GM18868 (cell line): ENCODE measurements around the gene KRTAP10-11.
"Not testable (repeated sequence)": the region's sequence is repeated elsewhere in the genome, so short reads cannot be mapped to it uniquely, and the experiment has no call there.

Experiments used
- ATAC-seq: cut with Tn5 transposase; IDR thresholded peaks from one replicate; pipeline ENCODE4 v1.9.1; 2021; ENCODE audit warnings: mild to moderate bottlenecking, moderate library complexity; ENCODE audit not compliant: unreplicated experiment

Gene KRTAP10-11

DNA sequence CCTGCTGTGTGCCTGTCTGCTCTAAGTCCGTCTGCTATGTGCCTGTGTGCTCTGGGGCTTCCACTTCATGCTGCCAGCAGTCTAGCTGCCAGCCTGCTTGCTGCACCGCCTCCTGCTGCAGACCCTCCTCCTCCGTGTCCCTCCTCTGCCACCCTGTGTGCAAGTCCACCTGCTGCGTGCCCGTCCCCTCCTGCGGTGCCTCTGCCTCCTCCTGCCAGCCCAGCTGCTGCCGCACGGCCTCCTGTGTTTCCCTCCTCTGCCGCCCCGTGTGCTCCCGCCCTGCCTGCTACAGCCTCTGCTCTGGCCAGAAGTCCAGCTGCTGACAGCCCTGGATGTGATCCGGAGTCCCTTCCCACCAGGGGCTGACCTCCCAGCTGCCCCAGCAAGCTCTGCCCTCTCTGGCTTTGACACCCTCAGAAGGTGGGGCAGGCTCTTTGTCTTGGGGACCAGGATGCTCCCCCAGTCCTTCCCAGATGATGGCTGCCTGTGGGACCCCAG lies 8.3 kb upstream of the KRTAP10-11 start:
- ATAC-seq = not testable (repeated sequence)

DNA sequence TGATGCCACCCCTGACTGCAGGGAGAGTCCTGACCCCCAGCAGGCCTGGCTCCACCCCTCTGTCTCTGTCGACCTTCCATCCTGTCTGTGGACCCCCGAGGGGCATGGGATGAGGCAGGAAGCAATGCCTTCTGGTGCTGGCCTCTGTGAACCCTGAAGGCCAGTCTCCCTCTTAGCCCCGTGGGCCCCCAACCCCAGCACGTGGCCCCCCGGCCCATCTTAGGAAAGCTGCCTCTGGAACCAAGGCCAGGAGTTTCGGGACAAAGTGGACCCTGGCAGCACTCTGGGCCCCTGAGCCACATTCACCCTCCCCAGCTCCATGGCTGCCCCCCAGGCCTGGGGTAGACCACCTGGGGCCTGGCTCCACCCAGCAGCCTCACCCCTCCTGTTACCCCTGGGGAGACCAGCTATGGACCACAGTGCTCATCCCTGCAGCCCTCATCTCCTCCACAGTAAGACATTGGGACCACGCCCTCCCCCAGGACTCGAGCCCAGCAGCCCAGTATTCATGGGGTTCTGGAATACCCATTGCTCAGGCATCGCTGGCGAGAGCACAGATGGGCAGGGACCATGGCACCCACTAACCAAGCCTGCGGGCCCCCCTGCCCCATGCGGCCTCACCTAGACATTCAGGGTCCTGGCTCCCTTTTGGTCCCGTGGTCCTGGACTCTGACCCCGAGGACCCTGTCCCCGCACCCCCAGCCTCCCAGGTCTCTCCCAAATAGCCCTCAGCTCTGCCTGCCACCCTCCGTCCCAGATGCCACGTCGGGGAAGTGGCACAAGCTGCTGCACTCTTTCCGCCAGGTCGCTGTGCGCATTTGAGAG lies 7.5 kb upstream of the KRTAP10-11 start:
- ATAC-seq = not testable (repeated sequence)

DNA sequence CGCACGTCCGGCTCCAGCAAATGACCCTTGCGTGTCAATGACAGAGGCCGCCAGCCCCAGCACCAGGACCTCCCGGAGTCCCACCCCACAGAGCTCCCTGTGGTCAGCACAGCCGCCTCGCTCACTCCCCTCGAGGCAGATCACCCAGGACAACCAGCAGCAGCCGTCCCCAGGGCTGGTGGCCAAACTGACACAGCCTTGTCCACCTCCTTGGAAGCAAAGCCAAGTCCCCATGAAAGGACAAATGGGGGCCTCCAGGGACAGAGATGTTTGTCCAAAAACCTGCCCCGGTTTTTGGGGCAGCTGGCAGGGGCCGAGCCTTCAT lies 6.9 kb upstream of the KRTAP10-11 start:
- no peak for ATAC-seq

DNA sequence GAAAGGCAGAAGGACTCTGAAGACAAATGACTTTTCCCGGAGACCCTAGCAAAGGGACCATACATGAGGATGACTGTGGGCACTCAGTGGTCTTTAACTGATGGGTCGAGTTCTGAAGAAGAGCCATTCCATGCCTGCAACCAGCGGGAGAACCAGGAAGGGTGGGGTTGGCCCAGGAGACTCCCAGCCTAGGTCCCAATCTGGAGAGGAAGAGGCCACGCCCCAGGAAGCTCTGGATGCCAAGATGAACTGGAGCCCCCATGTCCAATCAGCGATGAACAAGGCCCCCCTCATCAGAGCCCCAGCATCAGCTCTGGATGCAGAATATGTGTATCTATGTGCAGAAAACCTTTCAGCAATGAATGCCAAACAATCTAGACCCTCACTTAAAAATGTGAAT lies 5.5 kb upstream of the KRTAP10-11 start:
- ATAC-seq = no peak

DNA sequence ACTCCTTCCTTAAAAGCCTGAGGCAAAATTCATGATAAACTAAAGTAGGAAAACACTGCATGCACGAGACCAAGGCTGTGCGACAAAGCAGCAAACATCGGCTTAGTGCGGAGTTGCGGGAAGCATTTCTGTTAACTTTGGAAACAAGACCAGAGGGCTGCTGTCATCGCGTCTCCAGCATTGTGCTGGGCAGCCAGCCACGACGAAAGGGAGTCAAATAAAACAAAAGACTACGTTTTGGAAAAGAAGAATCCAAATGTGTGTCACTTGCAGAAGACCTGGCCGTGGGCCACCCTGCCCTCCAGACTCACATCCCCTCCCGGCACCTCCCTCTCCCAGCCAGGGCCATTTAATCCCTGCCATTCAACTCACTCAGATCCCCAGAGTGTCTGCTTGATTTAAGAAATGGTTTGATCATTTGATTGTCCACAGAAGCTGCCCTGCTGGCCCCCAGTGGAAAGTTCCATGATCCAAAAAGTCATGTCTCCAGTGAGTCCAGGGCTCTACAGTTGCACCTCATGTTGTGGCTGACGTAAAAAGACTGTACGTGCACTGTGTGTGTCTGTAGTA lies 2.4 kb upstream of the KRTAP10-11 start:
- ATAC-seq = no peak

DNA sequence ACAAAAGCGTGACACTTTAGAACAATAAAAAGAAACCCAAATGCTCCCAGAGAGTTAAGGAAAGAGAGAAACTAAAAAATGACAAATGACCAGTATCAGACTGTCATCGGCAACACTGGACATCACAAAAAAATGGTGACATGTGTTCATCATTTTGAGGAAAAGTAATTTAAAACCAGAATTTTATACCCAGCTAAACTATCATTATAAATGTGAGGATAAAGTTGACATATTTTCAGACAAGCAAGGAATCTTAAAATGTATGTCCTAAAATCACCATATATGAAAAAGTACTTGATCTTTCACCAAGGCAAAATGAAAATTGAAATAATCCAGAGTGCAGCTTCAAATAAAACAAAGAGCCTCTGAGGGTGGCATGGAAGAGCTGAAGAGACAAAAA lies 1.3 kb upstream of the KRTAP10-11 start:
- no peak for ATAC-seq

DNA sequence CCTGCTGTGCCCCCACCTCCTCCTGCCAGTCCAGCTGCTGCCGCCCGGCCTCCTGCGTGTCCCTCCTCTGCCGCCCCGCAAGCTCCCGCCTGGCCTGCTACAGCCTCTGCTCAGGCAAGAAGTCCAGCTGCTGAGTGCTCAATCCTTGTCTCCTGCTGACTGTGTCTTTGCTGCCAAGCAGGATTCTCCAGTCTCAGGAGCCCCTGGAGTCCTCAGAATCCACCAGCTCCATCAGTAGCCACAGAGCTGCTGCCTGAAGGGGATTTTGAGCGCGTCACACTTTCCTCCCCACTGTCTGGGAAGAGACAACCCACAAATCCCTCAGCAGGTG lies 973 bp downstream of the KRTAP10-11 start:
- no peak for ATAC-seq

DNA sequence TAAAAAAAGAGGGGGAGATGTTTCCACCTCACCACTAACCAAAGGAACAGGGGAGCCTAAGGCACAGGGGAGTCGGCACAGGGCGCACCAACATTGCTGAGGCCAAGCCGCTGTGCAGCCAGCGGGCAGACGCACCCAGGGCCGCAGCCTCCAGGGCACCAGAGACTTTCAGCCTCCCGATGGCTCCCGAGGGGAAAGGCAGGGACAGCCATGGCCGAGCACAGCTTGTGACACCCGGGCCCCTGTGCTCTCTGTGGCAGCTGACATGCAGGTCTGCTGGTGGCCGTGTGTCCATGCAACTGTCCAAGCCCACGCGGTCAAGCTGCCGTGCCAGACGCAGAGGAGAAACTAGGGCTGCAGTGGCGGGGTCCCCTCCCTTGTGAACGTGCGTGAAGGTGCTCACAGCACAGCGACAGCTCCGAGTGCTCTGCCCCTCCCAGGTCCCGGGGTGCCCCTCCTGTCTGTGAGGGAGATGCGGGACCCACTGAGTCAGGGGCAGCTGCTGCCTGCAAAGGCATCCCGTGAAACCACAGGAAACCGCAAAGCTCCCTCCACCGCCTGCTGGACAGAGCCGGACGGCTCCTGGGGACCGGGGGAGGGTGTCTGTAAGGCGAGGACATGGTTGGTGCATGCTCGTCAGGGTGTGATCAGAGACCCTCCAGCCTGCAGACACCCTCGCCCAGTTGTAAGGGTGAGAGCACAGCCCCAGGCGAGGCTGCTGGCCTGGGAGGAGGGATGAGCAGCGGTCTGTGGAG lies 2.5 kb downstream of the KRTAP10-11 start:
- ATAC-seq = no peak

DNA sequence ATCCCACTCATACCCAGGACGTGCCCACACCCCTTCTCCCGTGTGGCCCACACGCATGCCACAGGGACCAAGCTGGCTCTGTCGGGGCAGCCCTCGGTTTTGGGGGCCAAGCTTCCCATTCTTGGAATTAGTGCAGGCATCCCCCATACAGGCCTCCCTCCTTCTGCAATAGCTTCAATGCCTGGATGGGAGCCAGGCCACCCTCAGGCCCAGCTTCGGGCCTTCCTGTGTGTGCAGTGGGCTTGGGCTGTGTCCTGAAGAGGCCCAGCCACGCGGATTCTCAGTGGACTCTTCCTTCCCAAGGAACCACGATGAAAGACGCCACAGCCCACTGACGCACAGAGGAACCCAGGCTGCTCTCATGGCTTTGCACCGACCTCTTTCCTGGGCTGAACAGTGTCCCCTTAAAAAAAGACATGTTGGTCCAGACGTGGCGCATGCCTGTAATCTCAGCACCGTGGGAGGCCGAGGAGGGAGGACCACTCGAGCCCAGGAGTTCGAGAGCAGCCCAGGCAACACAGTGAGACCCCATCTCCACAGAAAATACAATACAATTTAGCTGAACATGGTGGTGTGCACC lies 3.4 kb downstream of the KRTAP10-11 start:
- ATAC-seq = no peak

DNA sequence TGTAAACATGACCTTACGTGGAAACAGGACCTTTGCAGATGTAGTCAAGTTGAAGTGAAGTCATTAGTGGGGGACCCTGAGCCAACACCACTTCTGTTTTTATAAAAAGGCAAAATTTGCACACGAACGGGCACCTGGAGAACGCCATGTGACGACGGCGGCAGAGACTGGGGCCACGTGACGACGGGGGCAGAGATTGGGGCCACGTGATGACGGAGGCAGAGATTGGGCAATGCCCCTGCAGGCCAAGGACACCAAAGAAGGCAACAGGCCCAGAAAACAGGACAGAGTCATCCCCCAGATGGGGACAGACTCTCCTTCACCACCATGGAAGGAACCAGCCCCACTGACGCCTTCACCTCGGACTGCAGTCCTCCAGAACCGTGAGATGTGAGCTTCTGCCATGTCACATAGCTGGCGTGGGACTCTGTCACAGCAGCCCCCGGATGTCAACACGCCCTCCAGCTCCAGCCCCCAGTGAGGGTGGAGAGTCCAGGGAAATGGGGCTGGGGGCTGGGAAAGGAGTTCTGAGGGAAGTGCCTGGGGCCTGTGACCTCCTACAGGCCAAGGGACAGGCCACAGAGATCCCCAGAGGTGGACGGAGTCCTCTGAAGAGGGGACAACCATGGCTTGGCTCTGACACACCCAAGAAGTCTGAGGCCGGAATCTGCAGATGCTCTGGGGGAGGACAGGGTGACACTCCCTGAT lies 4.2 kb downstream of the KRTAP10-11 start:
- ATAC-seq = no peak

DNA sequence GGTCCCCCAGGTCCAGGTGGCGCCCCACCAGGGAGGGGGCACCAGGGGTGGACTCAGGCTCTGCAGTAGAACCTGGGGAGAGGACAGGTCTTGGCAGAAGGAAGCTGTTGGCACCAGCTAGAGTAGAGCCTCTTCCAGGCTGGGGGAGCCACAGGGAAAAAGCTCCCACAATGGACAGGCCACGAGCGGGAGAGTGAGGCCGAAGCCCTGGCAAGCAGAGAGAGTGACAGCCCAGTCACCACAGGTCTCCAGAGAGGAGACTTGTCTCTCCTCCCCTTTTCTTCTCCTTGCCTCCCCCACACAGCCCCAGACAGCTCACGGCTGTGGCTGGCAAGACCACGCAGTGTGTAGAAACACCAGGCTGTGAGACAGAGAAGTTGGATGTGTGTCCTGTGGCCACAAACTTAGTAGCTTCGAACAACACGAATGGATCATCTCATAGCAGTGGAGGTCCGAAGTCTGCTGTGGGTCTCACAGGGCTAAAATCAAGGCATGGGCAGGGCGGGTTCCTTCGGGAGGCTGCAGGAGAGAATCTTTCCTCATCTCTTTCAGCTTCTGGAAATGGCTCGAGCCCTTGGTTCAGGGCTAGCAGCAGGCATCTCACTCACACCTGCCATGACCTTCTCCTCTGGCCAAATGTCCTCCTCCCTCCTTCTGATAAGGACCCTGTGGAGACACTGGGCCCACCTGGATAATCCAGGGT lies 4.9 kb downstream of the KRTAP10-11 start:
- no peak for ATAC-seq

DNA sequence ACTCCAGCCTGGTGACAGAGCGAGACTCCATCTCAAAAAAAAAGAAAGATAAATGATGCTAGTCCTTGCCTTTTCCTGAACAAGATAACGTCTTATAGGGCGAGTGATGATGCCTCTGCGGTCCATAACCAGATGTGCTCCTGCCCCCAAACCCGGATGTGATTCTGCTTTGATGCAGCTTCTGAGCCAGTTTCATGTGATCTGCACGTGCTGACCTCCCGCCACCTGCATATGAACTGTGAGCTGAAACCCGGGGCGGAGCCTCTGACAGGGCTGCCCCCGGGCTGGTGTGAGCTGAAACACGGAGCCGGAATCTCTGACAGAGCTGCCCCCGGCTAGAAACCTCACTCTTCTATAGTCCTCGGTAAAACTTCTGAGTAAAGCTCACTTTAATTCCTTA lies 6.9 kb downstream of the KRTAP10-11 start:
- ATAC-seq = no peak

DNA sequence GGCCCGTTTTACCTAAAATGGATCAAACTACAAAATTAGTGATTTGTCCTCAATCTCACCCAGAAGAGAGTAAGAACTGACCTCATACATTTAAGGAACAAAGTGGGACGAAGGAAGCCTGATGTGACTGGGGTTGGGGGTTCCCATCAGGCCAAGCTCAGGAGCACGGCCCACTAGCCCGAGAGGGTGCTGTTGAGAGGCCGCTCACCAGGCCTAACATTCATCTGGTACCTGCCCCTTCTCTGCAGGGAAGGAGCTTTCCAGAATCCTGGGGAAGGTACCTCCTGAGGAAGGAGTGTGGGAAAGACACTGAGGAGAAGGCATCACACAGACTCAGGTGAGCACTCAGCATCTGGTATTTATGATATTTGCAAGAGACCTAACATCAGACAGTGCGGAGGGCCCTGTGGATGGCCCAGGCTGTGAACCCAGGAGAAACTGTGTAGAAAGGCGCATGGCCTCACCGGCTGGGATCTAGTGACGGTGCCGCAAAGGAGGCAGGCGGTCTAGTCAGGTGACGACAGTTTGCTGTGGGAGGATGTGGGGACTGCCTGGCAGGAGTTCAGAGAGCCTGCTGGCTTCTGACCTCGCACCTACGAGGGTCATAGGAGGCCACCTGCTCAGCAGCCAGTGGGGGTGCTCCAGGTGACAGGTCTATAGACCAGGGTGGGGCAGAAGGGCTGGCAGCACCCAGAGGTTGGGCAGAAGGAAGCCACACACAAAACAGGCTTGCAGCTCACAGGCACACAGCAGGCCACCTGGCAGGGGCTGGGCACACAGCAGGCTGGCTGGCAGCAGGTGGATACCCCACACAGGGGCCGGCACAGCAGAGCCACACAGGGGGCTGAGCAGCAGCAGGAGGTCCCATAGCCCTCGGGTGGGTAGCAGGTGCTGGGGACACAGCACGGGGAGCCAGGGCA lies 7.7 kb downstream of the KRTAP10-11 start:
- no peak for ATAC-seq

DNA sequence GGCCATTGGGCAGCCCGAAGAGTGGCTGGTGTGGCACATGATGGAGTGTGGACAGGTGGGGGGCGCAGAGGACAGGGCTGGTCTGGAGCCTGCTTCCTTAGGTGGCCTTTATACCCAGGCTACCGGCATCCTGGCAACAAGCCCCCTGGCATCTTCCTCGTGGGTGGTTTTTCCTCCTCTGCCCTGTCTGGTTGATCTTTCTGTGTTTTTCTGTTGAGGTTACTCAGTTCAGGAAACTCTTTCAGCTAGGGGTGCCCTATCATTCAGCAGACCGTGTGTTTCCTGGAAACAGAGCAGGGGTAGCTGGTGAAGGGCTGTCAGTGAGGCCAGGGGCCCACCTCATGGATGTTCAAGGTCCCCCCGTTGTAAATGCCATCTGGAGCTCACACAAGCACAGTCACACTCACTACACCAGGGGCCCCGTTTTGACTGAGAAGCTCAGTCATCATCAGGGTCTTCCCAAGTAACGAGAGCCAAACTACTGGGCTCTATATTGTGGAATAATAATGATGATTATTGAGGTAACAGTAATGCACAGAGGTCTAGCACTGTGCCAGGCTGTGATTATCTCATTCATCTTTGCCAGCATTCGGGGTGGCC lies 8.5 kb downstream of the KRTAP10-11 start, which contains the start of gene KRTAP12-4:
Gene KRTAP12-4, minus strand, starts transcription at position 84 of the 600 bp plus-strand sequence. Its CDS starts 45 bp downstream, at position 39.
- ATAC-seq = no peak

DNA sequence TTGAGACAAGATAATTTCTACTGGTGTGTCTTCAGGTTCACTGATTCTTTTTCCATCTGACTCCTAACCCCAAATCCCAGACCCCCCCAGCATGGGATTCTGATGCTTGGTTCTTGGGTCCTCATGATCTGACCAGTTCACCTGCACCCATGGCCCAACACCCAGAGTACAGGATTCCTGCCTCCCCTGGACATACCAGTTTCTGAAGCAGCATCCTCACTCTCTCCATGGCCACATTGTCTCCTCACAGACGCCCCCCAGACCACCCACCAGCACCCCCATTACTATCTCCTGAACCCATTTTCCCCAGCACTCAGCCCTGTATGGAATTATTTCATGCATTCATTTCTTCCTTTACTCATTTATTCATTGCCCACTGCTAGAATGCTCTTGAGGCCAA lies 10.7 kb downstream of the KRTAP10-11 start:
- no peak for ATAC-seq

DNA sequence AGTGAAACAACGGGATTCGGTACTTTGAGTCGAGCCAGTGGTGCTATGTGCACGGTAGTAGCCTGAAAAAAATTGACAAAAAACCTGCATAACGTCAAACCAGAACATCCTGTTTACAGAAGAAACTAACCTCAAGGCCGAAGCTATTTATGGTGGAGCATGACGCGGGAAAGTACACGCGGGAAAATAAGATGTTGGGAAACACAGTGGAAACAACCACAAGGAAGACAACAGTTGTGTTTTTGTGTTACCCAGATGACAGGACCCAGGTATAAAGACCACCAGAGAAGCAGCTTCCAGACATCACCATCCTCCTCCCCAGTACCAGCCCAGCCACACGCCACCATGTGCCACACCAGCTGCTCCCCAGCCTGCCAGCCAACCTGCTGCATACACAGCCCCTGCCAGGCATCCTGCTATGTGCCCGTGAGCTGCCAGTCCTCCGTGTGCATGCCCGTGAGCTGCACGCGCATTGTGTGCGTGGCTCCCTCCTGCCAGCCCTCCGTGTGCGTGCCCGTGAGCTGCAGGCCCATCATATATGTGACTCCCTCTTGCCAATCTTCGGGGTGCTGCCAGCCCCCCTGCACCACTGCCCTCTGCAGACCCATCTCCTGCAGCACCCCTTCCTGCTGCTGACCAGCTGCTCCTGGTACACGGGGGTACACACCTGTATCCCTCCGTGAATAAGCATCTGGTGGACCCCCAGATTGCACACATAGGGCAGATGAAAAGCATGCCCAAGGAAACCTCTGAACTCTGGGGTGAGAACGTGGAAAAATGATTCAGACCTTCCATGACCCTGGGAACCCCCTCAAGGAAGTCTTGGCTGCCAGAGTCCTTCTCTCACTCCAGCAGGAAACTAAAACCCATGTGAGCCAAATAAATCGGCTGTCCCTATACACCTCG lies 11.7 kb downstream of the KRTAP10-11 start, which contains the start of gene KRTAP12-3:
Gene KRTAP12-3, plus strand, starts transcription at position 298 of the 906 bp plus-strand sequence. Its CDS starts 48 bp downstream, at position 346.
- ATAC-seq = no peak

DNA sequence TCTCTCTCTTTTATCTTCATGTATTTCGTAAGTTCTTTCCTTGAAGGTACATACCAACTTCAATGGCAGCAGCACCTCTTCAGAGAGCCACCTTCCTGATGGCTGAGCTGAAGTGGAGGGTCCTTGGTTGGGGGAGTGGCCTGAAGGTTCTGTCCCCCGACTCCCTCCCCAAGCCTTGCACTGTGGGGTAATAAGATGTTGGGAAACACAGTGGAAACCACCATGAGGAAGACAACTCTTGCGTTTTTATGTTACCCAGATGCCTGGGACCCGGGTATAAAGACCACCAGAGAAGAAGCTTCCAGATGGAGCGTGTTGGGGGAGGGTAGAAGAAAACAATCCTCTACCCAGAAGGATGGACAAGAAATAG lies 12.3 kb downstream of the KRTAP10-11 start:
- ATAC-seq = no peak
